OCI-LY7 (cell line): ENCODE data around the gene ZFHX3.

Experiments used
- EZH2phosphoT487 ChIP-seq: fragments of 200-600 bp; sonication (generic); IDR thresholded peaks from 2 replicates; pipeline ENCODE4 v1.6.1; 2018; ENCODE audit warnings: low read depth, borderline replicate concordance, mild to moderate bottlenecking, mixed run types, antibody characterized with exemption, low read length, moderate library complexity, mixed read lengths
- TF ChIP-seq, protein P1 (sequence below): fragments of 200-600 bp; sonication (generic); conservative IDR thresholded peaks from 2 replicates; pipeline ENCODE4 v1.5.1; 2014; ENCODE audit warnings: mild to moderate bottlenecking, antibody characterized with exemption, low read length, moderate library complexity, mixed read lengths

- TF ChIP-seq, protein P1, sequence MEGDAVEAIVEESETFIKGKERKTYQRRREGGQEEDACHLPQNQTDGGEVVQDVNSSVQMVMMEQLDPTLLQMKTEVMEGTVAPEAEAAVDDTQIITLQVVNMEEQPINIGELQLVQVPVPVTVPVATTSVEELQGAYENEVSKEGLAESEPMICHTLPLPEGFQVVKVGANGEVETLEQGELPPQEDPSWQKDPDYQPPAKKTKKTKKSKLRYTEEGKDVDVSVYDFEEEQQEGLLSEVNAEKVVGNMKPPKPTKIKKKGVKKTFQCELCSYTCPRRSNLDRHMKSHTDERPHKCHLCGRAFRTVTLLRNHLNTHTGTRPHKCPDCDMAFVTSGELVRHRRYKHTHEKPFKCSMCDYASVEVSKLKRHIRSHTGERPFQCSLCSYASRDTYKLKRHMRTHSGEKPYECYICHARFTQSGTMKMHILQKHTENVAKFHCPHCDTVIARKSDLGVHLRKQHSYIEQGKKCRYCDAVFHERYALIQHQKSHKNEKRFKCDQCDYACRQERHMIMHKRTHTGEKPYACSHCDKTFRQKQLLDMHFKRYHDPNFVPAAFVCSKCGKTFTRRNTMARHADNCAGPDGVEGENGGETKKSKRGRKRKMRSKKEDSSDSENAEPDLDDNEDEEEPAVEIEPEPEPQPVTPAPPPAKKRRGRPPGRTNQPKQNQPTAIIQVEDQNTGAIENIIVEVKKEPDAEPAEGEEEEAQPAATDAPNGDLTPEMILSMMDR, result no peak
- TF ChIP-seq EZH2phosphoT487, result no peak
Measured at GRCh38 chr16:72884037-72884436, 163.9 kb downstream of the ZFHX3 start.
